Neural crest cell (in vitro differentiated cells): ENCODE measurements around the gene NDST4. TPM values are rescaled to one million over a fixed set of nuclear protein-coding genes. Genes with fewer than 3 reads are reported as not detected.

ENCODE experiments used
- DNase-seq: peaks from one replicate; pipeline ENCODE4 v3.0.0; 2021; ENCODE audit warnings: low read depth, mixed read lengths, low spot score
- H3K27ac Mint-ChIP-seq: one replicate; pipeline ENCODE4 v1.8.0; 2021; ENCODE audit warnings: mild to moderate bottlenecking, mixed read lengths; ENCODE audit not compliant: unreplicated experiment
- H3K27me3 Mint-ChIP-seq: 2 replicates; pipeline ENCODE4 v1.8.0; 2021; ENCODE audit warnings: low read depth, mild to moderate bottlenecking, mixed read lengths
- H3K36me3 Mint-ChIP-seq: 2 replicates; pipeline ENCODE4 v1.8.0; 2021; ENCODE audit warnings: low read depth, mild to moderate bottlenecking, mixed read lengths
- H3K4me1 Mint-ChIP-seq: 2 replicates; pipeline ENCODE4 v1.8.0; 2021; ENCODE audit warnings: mixed read lengths
- H3K4me3 Mint-ChIP-seq: one replicate; pipeline ENCODE4 v1.8.0; 2021; ENCODE audit warnings: mild to moderate bottlenecking, mixed read lengths
- H3K9me3 Mint-ChIP-seq: 2 replicates; pipeline ENCODE4 v1.8.0; 2021; ENCODE audit warnings: mixed read lengths
- total RNA-seq: library from RNA; stranded (reverse); gene quantifications from 2 replicates; pipeline ENCODE4 v1.2.1, GENCODE V29; 2021
- TF ChIP-seq, protein P1 (sequence below): fragments of 200-600 bp; sonication (generic); conservative IDR thresholded peaks from 2 replicates; pipeline ENCODE4 v1.5.0; 2021; ENCODE audit warnings: antibody characterized with exemption, mild to moderate bottlenecking

Gene NDST4
- total RNA-seq, 1 donor from 2014 or later, result 1.3 TPM

DNA sequence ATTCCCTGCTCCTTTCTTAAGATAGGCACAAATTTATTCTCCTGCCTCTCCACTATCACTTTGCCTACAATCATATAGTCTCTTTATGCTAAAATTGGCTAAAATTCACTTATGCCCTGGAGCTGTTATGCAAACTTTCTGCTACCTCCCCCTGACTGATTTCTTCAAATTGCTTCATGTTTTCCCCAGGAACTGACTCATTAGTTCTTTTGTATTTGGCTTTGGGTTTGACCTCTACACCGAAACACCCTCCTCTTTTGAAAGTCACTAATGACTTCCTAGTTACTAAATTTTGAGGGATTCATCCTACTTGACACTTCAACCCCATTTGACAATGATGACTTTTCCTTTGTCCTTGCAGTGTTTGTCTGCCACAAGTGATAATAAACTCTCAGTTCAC lies 222.6 kb downstream of the NDST4 start:
- H3K36me3 Mint-ChIP-seq, result no peaks in the 10 kb centered on the region
- H3K4me3 Mint-ChIP-seq, result no peak overlapping the region
- H3K9me3 Mint-ChIP-seq, result peaks cover 2% of the 10 kb centered on the region
- DNase-seq, result no peak
- TF ChIP-seq, protein P1, sequence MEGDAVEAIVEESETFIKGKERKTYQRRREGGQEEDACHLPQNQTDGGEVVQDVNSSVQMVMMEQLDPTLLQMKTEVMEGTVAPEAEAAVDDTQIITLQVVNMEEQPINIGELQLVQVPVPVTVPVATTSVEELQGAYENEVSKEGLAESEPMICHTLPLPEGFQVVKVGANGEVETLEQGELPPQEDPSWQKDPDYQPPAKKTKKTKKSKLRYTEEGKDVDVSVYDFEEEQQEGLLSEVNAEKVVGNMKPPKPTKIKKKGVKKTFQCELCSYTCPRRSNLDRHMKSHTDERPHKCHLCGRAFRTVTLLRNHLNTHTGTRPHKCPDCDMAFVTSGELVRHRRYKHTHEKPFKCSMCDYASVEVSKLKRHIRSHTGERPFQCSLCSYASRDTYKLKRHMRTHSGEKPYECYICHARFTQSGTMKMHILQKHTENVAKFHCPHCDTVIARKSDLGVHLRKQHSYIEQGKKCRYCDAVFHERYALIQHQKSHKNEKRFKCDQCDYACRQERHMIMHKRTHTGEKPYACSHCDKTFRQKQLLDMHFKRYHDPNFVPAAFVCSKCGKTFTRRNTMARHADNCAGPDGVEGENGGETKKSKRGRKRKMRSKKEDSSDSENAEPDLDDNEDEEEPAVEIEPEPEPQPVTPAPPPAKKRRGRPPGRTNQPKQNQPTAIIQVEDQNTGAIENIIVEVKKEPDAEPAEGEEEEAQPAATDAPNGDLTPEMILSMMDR, result no peak
- no peaks in the 10 kb centered on the region for H3K27me3 Mint-ChIP-seq
- no peak overlapping the region for H3K27ac Mint-ChIP-seq
- peaks cover 12% of the 10 kb centered on the region for H3K4me1 Mint-ChIP-seq

DNA sequence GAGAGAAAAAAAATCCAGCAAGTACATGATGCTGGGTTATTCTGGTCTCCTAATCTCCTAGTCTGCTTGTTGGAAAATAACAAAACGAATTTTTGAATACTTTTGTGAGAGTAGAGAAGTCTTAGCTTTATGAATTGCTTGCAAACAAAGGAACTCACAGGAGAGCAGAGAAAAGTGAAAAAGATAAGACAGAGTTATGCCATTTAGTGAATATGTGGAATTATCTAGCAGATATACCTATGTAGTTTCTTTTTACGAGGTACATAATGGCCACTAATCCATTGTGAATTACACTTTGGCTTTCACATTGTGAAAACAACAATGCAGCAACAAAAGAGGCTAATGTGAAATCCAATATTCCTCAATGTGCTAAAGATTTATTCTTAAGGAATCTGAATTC lies 226.7 kb downstream of the NDST4 start:
- no peaks in the 10 kb centered on the region for H3K36me3 Mint-ChIP-seq
- DNase-seq, result no peak
- TF ChIP-seq, protein P1, result no peak
- no peaks in the 10 kb centered on the region for H3K27me3 Mint-ChIP-seq
- no peaks in the 10 kb centered on the region for H3K9me3 Mint-ChIP-seq
- peaks cover 12% of the 10 kb centered on the region for H3K4me1 Mint-ChIP-seq
- H3K27ac Mint-ChIP-seq, result no peak overlapping the region
- H3K4me3 Mint-ChIP-seq, result no peak overlapping the region

DNA sequence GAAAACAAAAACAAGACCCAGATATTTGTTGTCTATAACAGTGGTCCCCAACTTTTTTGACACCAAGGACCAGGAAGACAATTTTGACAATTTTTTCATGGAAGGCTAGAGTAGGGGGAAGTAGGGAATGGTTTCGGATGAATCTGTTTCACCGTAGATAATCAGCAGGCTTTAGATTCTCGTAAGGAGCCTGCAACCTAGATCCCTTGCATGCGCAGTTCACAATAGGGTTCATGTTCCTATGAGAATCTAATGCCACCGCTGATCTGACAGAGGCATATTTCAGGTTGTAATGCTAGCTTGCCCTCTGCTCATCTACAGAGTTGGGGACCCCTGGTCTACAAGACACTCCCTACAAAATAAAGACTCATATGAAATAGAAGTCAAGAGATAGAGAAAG lies 229.8 kb downstream of the NDST4 start:
- no peak for DNase-seq
- Mint-ChIP-seq H3K27me3 (no peaks in the 10 kb centered on the region), H3K4me1 (no peaks in the 10 kb centered on the region), H3K27ac (no peak overlapping the region), H3K4me3 (no peak overlapping the region), H3K9me3 (no peaks in the 10 kb centered on the region), H3K36me3 (no peaks in the 10 kb centered on the region)
- TF ChIP-seq, protein P1, result no peak

DNA sequence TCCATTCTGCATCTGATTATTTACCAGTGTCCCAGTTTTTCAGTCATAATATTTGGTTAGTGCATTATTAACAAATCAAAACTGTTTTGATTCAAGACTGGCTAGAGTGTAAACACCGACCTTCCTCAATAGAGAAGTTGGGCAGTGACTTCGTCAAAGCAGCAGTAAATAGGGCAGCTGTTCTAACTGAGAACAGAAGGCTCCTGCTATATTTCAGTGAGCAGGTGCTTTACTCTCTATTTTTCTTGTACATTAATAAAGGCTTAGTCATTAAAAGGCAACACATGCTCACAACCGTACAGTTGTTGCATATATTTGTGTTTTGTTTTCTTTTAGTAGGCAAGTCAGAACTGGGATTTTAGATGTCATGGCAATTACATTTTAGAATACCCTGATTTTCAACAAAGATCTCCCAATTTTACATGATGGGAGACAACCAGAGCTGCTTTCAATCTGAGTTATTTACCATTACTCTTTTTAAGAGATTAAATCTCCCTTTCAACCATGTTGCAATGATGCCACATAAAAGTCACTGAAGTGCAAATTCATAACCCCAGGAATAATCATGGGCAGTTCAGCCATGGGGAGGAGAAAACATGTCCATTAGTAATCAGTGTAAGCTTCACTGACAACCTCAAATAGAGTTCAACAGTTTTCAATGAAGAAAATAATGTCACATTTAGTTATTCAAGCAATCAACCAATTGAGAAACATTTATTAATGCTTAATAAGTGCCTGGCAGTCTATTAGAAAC lies 233.3 kb downstream of the NDST4 start:
- Mint-ChIP-seq H3K4me3 (no peak overlapping the region), H3K4me1 (no peaks in the 10 kb centered on the region), H3K27me3 (no peaks in the 10 kb centered on the region), H3K9me3 (no peaks in the 10 kb centered on the region), H3K36me3 (no peaks in the 10 kb centered on the region), H3K27ac (no peak overlapping the region)
- no peak for DNase-seq
- TF ChIP-seq, protein P1, result no peak

DNA sequence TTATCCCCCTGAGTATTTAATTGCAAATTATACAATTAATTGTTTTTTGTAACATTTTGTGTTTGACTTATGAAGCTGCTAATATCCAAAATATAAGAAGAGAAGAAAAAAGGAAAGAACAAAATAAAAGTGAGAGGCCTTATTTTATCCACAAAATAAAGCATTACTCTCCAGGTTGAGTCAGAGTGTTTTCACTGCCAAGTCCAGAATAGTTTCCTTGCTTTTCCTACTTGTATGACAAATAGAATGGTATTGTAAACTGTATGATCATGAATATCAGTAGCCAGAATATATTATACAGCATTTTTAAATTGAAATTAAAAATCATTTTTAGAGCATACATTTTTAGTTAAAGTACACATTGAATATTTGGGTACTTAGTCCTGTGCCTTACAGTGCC lies 237.8 kb downstream of the NDST4 start:
- H3K4me3 Mint-ChIP-seq, result no peak overlapping the region
- DNase-seq, result no peak
- H3K27ac Mint-ChIP-seq, result no peak overlapping the region
- H3K36me3 Mint-ChIP-seq, result no peaks in the 10 kb centered on the region
- TF ChIP-seq, protein P1, result no peak
- no peaks in the 10 kb centered on the region for H3K4me1 Mint-ChIP-seq
- H3K27me3 Mint-ChIP-seq, result no peaks in the 10 kb centered on the region
- H3K9me3 Mint-ChIP-seq, result no peaks in the 10 kb centered on the region
